Lower lobe of right lung (tissue), 2 donors: ENCODE results near the gene KIF5C. TPM values are rescaled to one million over a fixed set of nuclear protein-coding genes. Genes with fewer than 3 reads are reported as not detected.

Source experiments
- ATAC-seq, 2 donors: fragments of 200-7000 bp; cut with Tn5 transposase; one replicate each; pipeline ENCODE4 v1.9.1; 2020 to 2022; ENCODE audit warnings: mild to moderate bottlenecking in 2 of 2, moderate library complexity in 2 of 2
- DNase-seq: peaks from one replicate; pipeline ENCODE4 v3.0.0-alpha.2; 2020
- H3K27ac ChIP-seq: fragments of 200-600 bp; one replicate; pipeline ENCODE4 v1.8.0; 2022
- H3K27me3 ChIP-seq: fragments of 200-600 bp; one replicate; pipeline ENCODE4 v1.8.0; 2022; ENCODE audit warnings: low read depth
- H3K36me3 ChIP-seq: fragments of 200-600 bp; one replicate; pipeline ENCODE4 v1.8.0; 2022; ENCODE audit warnings: mild to moderate bottlenecking
- H3K4me1 ChIP-seq: fragments of 200-600 bp; one replicate; pipeline ENCODE4 v1.8.0; 2022
- H3K4me3 ChIP-seq: fragments of 200-600 bp; one replicate; pipeline ENCODE4 v1.8.0; 2022; ENCODE audit warnings: mild to moderate bottlenecking
- H3K9me3 ChIP-seq: fragments of 200-600 bp; one replicate; pipeline ENCODE4 v1.8.0; 2022
- CTCF ChIP-seq: fragments of 200-600 bp; IDR thresholded peaks from one replicate; pipeline ENCODE4 v1.8.0; 2022; ENCODE audit warnings: antibody characterized with exemption, mild to moderate bottlenecking
- intact Hi-C: fragments of 100-400 bp; cut with DNase I; formaldehyde crosslinking; loops from one replicate; pipeline ENCODE4 v1.11.0; 2022
- total RNA-seq: library from RNA; stranded (reverse); fragmentation: NEBNext Ultra II Directional; extraction: Animal tissue kit (Norgen Biotek cat#: 25700); gene quantifications from one replicate; pipeline ENCODE4 v1.2.1, GENCODE V29; 2021
- donor health status: DM: no; HTN: yes; CAD: no; lungs with severe emphysema.

KIF5C gene
- total RNA-seq, 1 donor from 2014 or later, result 0.47 TPM

- H3K27ac ChIP-seq, result no peak overlapping the region
- no peak for TF ChIP-seq CTCF
- intact Hi-C loops, result no loop called here
- peaks cover 16% of the 10 kb centered on the region for H3K4me1 ChIP-seq
- H3K27me3 ChIP-seq, result no peaks in the 10 kb centered on the region
- DNase-seq, result no peak
- no peak overlapping the region for H3K4me3 ChIP-seq
- no peak for ATAC-seq
- H3K36me3 ChIP-seq, result no peaks in the 10 kb centered on the region
- no peaks in the 10 kb centered on the region for H3K9me3 ChIP-seq
Measured at GRCh38 chr2:148967578-148967977, 92.6 kb downstream of the KIF5C start.

GRCh38 chr2:148968301-148968700 lies 93.3 kb downstream of the KIF5C start:
- no peak for ATAC-seq
- DNase-seq, result no peak
- no peaks in the 10 kb centered on the region for H3K27me3 ChIP-seq
- no peaks in the 10 kb centered on the region for H3K9me3 ChIP-seq
- TF ChIP-seq CTCF, result no peak
- intact Hi-C loops, result no loop called here
- H3K4me3 ChIP-seq, result no peak overlapping the region
- H3K36me3 ChIP-seq, result no peaks in the 10 kb centered on the region
- peaks cover 16% of the 10 kb centered on the region for H3K4me1 ChIP-seq
- H3K27ac ChIP-seq, result no peak overlapping the region

- Histone ChIP-seq H3K4me1 (peaks cover 16% of the 10 kb centered on the region), H3K27me3 (no peaks in the 10 kb centered on the region), H3K9me3 (no peaks in the 10 kb centered on the region), H3K4me3 (no peak overlapping the region), H3K27ac (no peak overlapping the region), H3K36me3 (no peaks in the 10 kb centered on the region)
- TF ChIP-seq CTCF, result no peak
- intact Hi-C loops, result no loop called here
- ATAC-seq (no peak), DNase-seq (no peak)
Measured at GRCh38 chr2:148968776-148969319, 93.8 kb downstream of the KIF5C start.

GRCh38 chr2:148969659-148970061 lies 94.6 kb downstream of the KIF5C start:
- Histone ChIP-seq H3K4me1 (peaks cover 16% of the 10 kb centered on the region), H3K27me3 (no peaks in the 10 kb centered on the region), H3K27ac (no peak overlapping the region), H3K4me3 (no peak overlapping the region), H3K9me3 (no peaks in the 10 kb centered on the region), H3K36me3 (no peaks in the 10 kb centered on the region)
- intact Hi-C loops, result no loop called here
- TF ChIP-seq CTCF, result no peak
- ATAC-seq (no peak), DNase-seq (no peak)

- no peak for DNase-seq
- no peaks in the 10 kb centered on the region for H3K9me3 ChIP-seq
- H3K27me3 ChIP-seq, result no peaks in the 10 kb centered on the region
- ATAC-seq, result no peak
- intact Hi-C loops, result no loop called here
- TF ChIP-seq CTCF, result no peak
- H3K27ac ChIP-seq, result no peak overlapping the region
- peaks cover 16% of the 10 kb centered on the region for H3K4me1 ChIP-seq
- no peaks in the 10 kb centered on the region for H3K36me3 ChIP-seq
- H3K4me3 ChIP-seq, result no peak overlapping the region
Measured at GRCh38 chr2:148970385-148970784, 95.4 kb downstream of the KIF5C start.

- no peak overlapping the region for H3K4me3 ChIP-seq
- no peaks in the 10 kb centered on the region for H3K27me3 ChIP-seq
- H3K9me3 ChIP-seq, result no peaks in the 10 kb centered on the region
- H3K36me3 ChIP-seq, result no peaks in the 10 kb centered on the region
- peaks cover 5% of the 10 kb centered on the region for H3K4me1 ChIP-seq
- ATAC-seq (no peak), DNase-seq (no peak)
- intact Hi-C loops, result no loop called here
- H3K27ac ChIP-seq, result no peak overlapping the region
- no peak for TF ChIP-seq CTCF
Measured at GRCh38 chr2:148971547-148971946, 96.5 kb downstream of the KIF5C start.
